WTC11 (cell line): ENCODE data around the gene RGS12. TPM values are rescaled to one million over a fixed set of nuclear protein-coding genes. Genes with fewer than 3 reads are reported as not detected.

Source experiments
- ATAC-seq: fragments of 200-7000 bp; cut with Tn5 transposase; 2 replicates; pipeline ENCODE4 v1.10.0; 2021; ENCODE audit warnings: mild to moderate bottlenecking, moderate library complexity
- CTCF ChIA-PET: fragments of 300-600 bp; sonication (Branson Sonifier 250); formaldehyde crosslinking; loops from one replicate; lab custom pipeline; 2021; ENCODE audit warnings: antibody characterized with exemption; lab: Charles Lee
- POLR2A ChIA-PET: fragments of 350-600 bp; sonication (Branson Sonifier 250); formaldehyde crosslinking; loops from one replicate; lab custom pipeline; 2021; ENCODE audit warnings: antibody characterized with exemption; lab: Charles Lee
- DNase-seq: peaks from one replicate; pipeline ENCODE4 v3.0.0; 2021; ENCODE audit warnings: low spot score
- H3K27ac Mint-ChIP-seq: 2 replicates; pipeline ENCODE4 v1.8.0; 2021; ENCODE audit warnings: mixed read lengths
- H3K27me3 Mint-ChIP-seq: 2 replicates; pipeline ENCODE4 v1.8.0; 2021; ENCODE audit warnings: low read depth, mild to moderate bottlenecking, moderate library complexity, mixed read lengths
- H3K36me3 Mint-ChIP-seq: 2 replicates; pipeline ENCODE4 v1.8.0; 2021; ENCODE audit warnings: mixed read lengths
- H3K4me1 Mint-ChIP-seq: 2 replicates; pipeline ENCODE4 v1.8.0; 2022; ENCODE audit warnings: mixed read lengths
- H3K4me3 Mint-ChIP-seq: 2 replicates; pipeline ENCODE4 v1.8.0; 2021; ENCODE audit warnings: mild to moderate bottlenecking, moderate library complexity, mixed read lengths
- H3K9me3 Mint-ChIP-seq: 2 replicates; pipeline ENCODE4 v1.8.0; 2021; ENCODE audit warnings: mixed read lengths
- EMX1 ChIP-seq: fragments of 250-450 bp; sonication (Bioruptor Pico); IDR thresholded peaks from 2 replicates; pipeline ENCODE4 v1.8.0; 2021; ENCODE audit warnings: mild to moderate bottlenecking
- ESRRA ChIP-seq: sonication (generic); formaldehyde crosslinking; IDR thresholded peaks from 2 replicates; pipeline ENCODE4 v1.8.1; 2022; ENCODE audit warnings: mild to moderate bottlenecking, missing genetic modification reagents, borderline replicate concordance
- GABPB1 ChIP-seq: sonication (generic); formaldehyde crosslinking; IDR thresholded peaks from 2 replicates; pipeline ENCODE4 v1.8.1; 2023; ENCODE audit warnings: mild to moderate bottlenecking, missing genetic modification reagents
- HMGXB4 ChIP-seq: sonication (generic); formaldehyde crosslinking; IDR thresholded peaks from 2 replicates; pipeline ENCODE4 v1.8.1; 2023; ENCODE audit warnings: mild to moderate bottlenecking, moderate library complexity, missing genetic modification reagents
- MAX ChIP-seq: sonication (generic); formaldehyde crosslinking; IDR thresholded peaks from 2 replicates; pipeline ENCODE4 v1.8.0; 2022; ENCODE audit warnings: mild to moderate bottlenecking, missing genetic modification reagents
- NFYB ChIP-seq: sonication (generic); formaldehyde crosslinking; conservative IDR thresholded peaks from 2 replicates; pipeline ENCODE4 v1.8.0; 2022; ENCODE audit warnings: low read depth, missing genetic modification reagents
- NR3C1 ChIP-seq: sonication (generic); formaldehyde crosslinking; conservative IDR thresholded peaks from 2 replicates; pipeline ENCODE4 v1.8.1; 2023; ENCODE audit warnings: low read depth, mild to moderate bottlenecking, missing genetic modification reagents
- SP1 ChIP-seq: sonication (generic); formaldehyde crosslinking; conservative IDR thresholded peaks from 2 replicates; pipeline ENCODE4 v1.8.1; 2022; ENCODE audit warnings: missing genetic modification reagents
- STAT6 ChIP-seq: sonication (generic); formaldehyde crosslinking; conservative IDR thresholded peaks from 2 replicates; pipeline ENCODE4 v1.8.1; 2023; ENCODE audit warnings: mild to moderate bottlenecking, low read depth, missing genetic modification reagents, moderate library complexity
- TEAD4 ChIP-seq: sonication (generic); formaldehyde crosslinking; IDR thresholded peaks from 2 replicates; pipeline ENCODE4 v1.8.0; 2022; ENCODE audit warnings: mild to moderate bottlenecking, missing genetic modification reagents
- ZBTB21 ChIP-seq: sonication (generic); formaldehyde crosslinking; IDR thresholded peaks from 2 replicates; pipeline ENCODE4 v1.8.1; 2023; ENCODE audit warnings: mild to moderate bottlenecking, missing genetic modification reagents, borderline replicate concordance
- ZNF121 ChIP-seq: sonication (generic); formaldehyde crosslinking; IDR thresholded peaks from 2 replicates; pipeline ENCODE4 v1.8.0; 2023; ENCODE audit warnings: missing genetic modification reagents
- ZNF138 ChIP-seq: sonication (generic); formaldehyde crosslinking; conservative IDR thresholded peaks from 2 replicates; pipeline ENCODE4 v1.8.1; 2022; ENCODE audit warnings: mild to moderate bottlenecking, moderate library complexity, missing genetic modification reagents
- ZNF263 ChIP-seq: sonication (generic); formaldehyde crosslinking; IDR thresholded peaks from 2 replicates; pipeline ENCODE4 v1.8.1; 2022; ENCODE audit warnings: low read depth, mild to moderate bottlenecking, moderate library complexity, missing genetic modification reagents
- ZNF281 ChIP-seq: sonication (generic); formaldehyde crosslinking; IDR thresholded peaks from 2 replicates; pipeline ENCODE4 v1.8.0; 2023; ENCODE audit warnings: mild to moderate bottlenecking, missing genetic modification reagents
- ZNF317 ChIP-seq: sonication (generic); formaldehyde crosslinking; IDR thresholded peaks from 2 replicates; pipeline ENCODE4 v1.8.1; 2023; ENCODE audit warnings: low read depth, mild to moderate bottlenecking, moderate library complexity, missing genetic modification reagents, borderline replicate concordance
- ZNF416 ChIP-seq: fragments of 250-450 bp; sonication (Bioruptor Pico); IDR thresholded peaks from 2 replicates; pipeline ENCODE4 v1.9.0; 2021; ENCODE audit warnings: mild to moderate bottlenecking, inconsistent platforms
- ZNF423 ChIP-seq: fragments of 250-450 bp; sonication (Bioruptor Pico); IDR thresholded peaks from 2 replicates; pipeline ENCODE4 v2.1.2; 2022; ENCODE audit warnings: mild to moderate bottlenecking, moderate library complexity
- ZNF425 ChIP-seq: fragments of 250-450 bp; sonication (Bioruptor Pico); conservative IDR thresholded peaks from 2 replicates; pipeline ENCODE4 v1.9.0; 2021; ENCODE audit warnings: mild to moderate bottlenecking
- total RNA-seq: library from RNA; stranded (reverse); gene quantifications from 3 replicates; pipeline ENCODE4 v1.2.3, GENCODE V29; 2021
- TF ChIP-seq, protein P1 (sequence below): sonication (generic); formaldehyde crosslinking; IDR thresholded peaks from 2 replicates; pipeline ENCODE4 v1.8.1; 2023; ENCODE audit warnings: mild to moderate bottlenecking, missing genetic modification reagents

RGS12 gene
- total RNA-seq, 1 experiment from 2014 or later = 21.0 TPM

GRCh38 chr4:3310301-3311094 lies 17.7 kb downstream of the RGS12 start (continued):
- no peak for TF ChIP-seq GABPB1 (CRISPR knock-in tag)
- TF ChIP-seq, all 79 proteins: peak for 0

DNA sequence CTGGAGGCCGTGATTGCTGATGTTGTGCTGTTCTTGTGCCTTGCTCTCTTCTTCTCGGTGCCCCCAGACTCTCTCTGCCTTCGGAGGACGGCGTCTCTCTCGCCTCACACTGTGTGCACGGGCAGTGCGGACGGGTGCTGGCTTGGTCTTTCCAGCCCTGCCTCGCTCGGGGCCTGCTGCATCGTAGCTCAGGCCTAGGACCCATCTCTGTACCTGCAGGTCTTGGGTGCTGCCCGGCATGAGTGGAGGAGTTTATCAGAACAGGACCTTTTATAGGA lies 18.2 kb downstream of the RGS12 start:
- ChIA-PET POLR2A (no interaction called here), CTCF (interaction anchor here (1.8 kb wide), 1 partner anchor 124 kb away, joined by 5 read pairs; no protein-coding TSS in a partner anchor)
- no peak for DNase-seq
- Mint-ChIP-seq H3K4me3 (no peak overlapping the region), H3K27me3 (no peaks in the 10 kb centered on the region), H3K27ac (no peak overlapping the region), H3K4me1 (peaks cover 18% of the 10 kb centered on the region), H3K36me3 (peaks cover 1% of the 10 kb centered on the region; the same call in 1 of the 2 replicates), H3K9me3 (no peaks in the 10 kb centered on the region)
- no peak for ATAC-seq
- TF ChIP-seq ZNF317 (CRISPR knock-in tag) = no peak
- no peak for TF ChIP-seq STAT6 (CRISPR knock-in tag)
- TF ChIP-seq ESRRA = no peak
- TF ChIP-seq ZNF423 (CRISPR knock-in tag) = no peak
- TF ChIP-seq ZNF416 (CRISPR knock-in tag) = no peak
- no peak for TF ChIP-seq EMX1
- TF ChIP-seq MAX (CRISPR knock-in tag) = no peak
- TF ChIP-seq, protein P1, sequence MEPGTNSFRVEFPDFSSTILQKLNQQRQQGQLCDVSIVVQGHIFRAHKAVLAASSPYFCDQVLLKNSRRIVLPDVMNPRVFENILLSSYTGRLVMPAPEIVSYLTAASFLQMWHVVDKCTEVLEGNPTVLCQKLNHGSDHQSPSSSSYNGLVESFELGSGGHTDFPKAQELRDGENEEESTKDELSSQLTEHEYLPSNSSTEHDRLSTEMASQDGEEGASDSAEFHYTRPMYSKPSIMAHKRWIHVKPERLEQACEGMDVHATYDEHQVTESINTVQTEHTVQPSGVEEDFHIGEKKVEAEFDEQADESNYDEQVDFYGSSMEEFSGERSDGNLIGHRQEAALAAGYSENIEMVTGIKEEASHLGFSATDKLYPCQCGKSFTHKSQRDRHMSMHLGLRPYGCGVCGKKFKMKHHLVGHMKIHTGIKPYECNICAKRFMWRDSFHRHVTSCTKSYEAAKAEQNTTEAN = no peak
- no peak for TF ChIP-seq ZNF121
- TF ChIP-seq ZNF138 (CRISPR knock-in tag) = no peak
- no peak for TF ChIP-seq HMGXB4 (CRISPR knock-in tag)
- TF ChIP-seq TEAD4 = no peak
- no peak for TF ChIP-seq SP1 (CRISPR knock-in tag)
- TF ChIP-seq ZNF425 (CRISPR knock-in tag) = no peak
- TF ChIP-seq NR3C1 (CRISPR knock-in tag) = no peak
- no peak for TF ChIP-seq ZNF281 (CRISPR knock-in tag)
- TF ChIP-seq ZNF263 = no peak
- TF ChIP-seq ZBTB21 = no peak
- no peak for TF ChIP-seq NFYB (CRISPR knock-in tag)
